B cell (primary cell): ENCODE results near the gene PAQR4. TPM values are rescaled to one million over a fixed set of nuclear protein-coding genes. Genes with fewer than 3 reads are reported as not detected.

Experiments
- ATAC-seq: fragments of 200-7000 bp; cut with Tn5 transposase; one replicate; pipeline ENCODE4 v1.10.0; 2021; ENCODE audit warnings: low read depth, mild to moderate bottlenecking, moderate number of reproducible peaks, moderate library complexity
- CTCF ChIA-PET: fragments of 350-600 bp; sonication (Branson Sonifier 250); formaldehyde crosslinking; loops from one replicate; lab custom pipeline; 2021; ENCODE audit warnings: antibody characterized with exemption, inconsistent platforms; lab: Charles Lee
- POLR2A ChIA-PET: fragments of 350-600 bp; sonication (Branson Sonifier 250); formaldehyde crosslinking; loops from one replicate; lab custom pipeline; 2021; ENCODE audit warnings: antibody characterized with exemption; lab: Charles Lee
- DNase-seq: peaks from one replicate; pipeline ENCODE4 v3.0.0; 2013
- H2AFZ ChIP-seq: 2 replicates; pipeline ENCODE4 v1.6.1; 2012; ENCODE audit warnings: mild to moderate bottlenecking, low read depth, low read length; ENCODE audit not compliant: insufficient read depth, poor library complexity, severe bottlenecking
- H3K27ac ChIP-seq, 2 donors: 1 replicate in 1 of 2; 2 replicates in 1 of 2; pipeline ENCODE4 v1.5.1; 2012 to 2013; ENCODE audit warnings: low read length in 2 of 2, mild to moderate bottlenecking in 2 of 2, moderate library complexity in 1 of 2
- H3K27me3 ChIP-seq, 4 experiments: fragments of 200-600 bp in 1 of 4; sonication (generic) in 1 of 4; replicated peaks in 1 of 4; 1 replicate in 2 of 4; 2 replicates in 2 of 4; pipeline versions ENCODE4 v1.6.1 to v1.7.0; 2013 to 2016; ENCODE audit warnings: low read length in 3 of 4, mild to moderate bottlenecking in 2 of 4, mixed read lengths in 1 of 4, moderate library complexity in 1 of 4; ENCODE audit not compliant: insufficient read depth in 4 of 4, control insufficient read depth in 3 of 4; ENCODE audit errors: control extremely low read depth in 1 of 4
- H3K36me3 ChIP-seq, 2 experiments: replicated peaks in 1 of 2; 1 replicate in 1 of 2; 2 replicates in 1 of 2; pipeline versions ENCODE4 v1.6.1 to v1.7.1; 2013; ENCODE audit warnings: low read length in 1 of 2; ENCODE audit not compliant: insufficient read depth in 2 of 2, control insufficient read depth in 1 of 2; ENCODE audit errors: control extremely low read depth in 1 of 2, extremely low read depth in 1 of 2
- H3K4me1 ChIP-seq, 2 donors: fragments of 200-600 bp in 1 of 2; sonication (generic) in 1 of 2; 1 replicate in 1 of 2; 2 replicates in 1 of 2; pipeline versions ENCODE4 v1.5.1 to v1.6.1; 2013 to 2017; ENCODE audit warnings: low read length in 2 of 2; ENCODE audit not compliant: control insufficient read depth in 2 of 2, insufficient read depth in 2 of 2
- H3K4me2 ChIP-seq: replicated peaks from 2 replicates; pipeline ENCODE3; 2012; ENCODE audit warnings: mild to moderate bottlenecking, low read depth, low read length; ENCODE audit not compliant: poor library complexity, severe bottlenecking
- H3K4me3 ChIP-seq, 5 experiments: fragments of 200-600 bp in 1 of 5; sonication (generic) in 1 of 5; 1 replicate in 3 of 5; 2 replicates in 2 of 5; pipeline versions ENCODE4 v1.5.1 to v1.7.0; 2011 to 2016; ENCODE audit warnings: low read length in 4 of 5, mild to moderate bottlenecking in 4 of 5, low read depth in 2 of 5, control low read depth in 1 of 5, moderate library complexity in 1 of 5; ENCODE audit not compliant: insufficient read depth in 1 of 5; ENCODE audit errors: control extremely low read depth in 1 of 5, extremely low read depth in 1 of 5
- H3K79me2 ChIP-seq: fragments of 200-600 bp; sonication (generic); one replicate; pipeline ENCODE4 v1.6.0; 2016; ENCODE audit warnings: low read length; ENCODE audit not compliant: control insufficient read depth, insufficient read depth
- H3K9ac ChIP-seq: fragments of 200-600 bp; sonication (generic); 2 replicates; pipeline ENCODE4 v1.6.1; 2017; ENCODE audit warnings: mild to moderate bottlenecking, low read length, moderate library complexity
- H3K9me3 ChIP-seq, 3 donors: one replicate each; pipeline versions ENCODE4 v1.6.1 to v1.7.1; 2013; ENCODE audit warnings: low read length in 2 of 3; ENCODE audit not compliant: control insufficient read depth in 2 of 3, insufficient read depth in 1 of 3; ENCODE audit errors: control extremely low read depth in 1 of 3
- H4K20me1 ChIP-seq: 2 replicates; pipeline ENCODE4 v1.6.0; 2012; ENCODE audit warnings: mild to moderate bottlenecking, low read length; ENCODE audit not compliant: insufficient read depth, control insufficient read depth, poor library complexity, severe bottlenecking
- H3K27ac Mint-ChIP-seq: one replicate; pipeline ENCODE4 v1.8.0; 2021; ENCODE audit warnings: mixed read lengths
- H3K27me3 Mint-ChIP-seq: one replicate; pipeline ENCODE4 v1.8.0; 2021; ENCODE audit warnings: mixed read lengths
- H3K4me1 Mint-ChIP-seq: one replicate; pipeline ENCODE4 v1.8.0; 2021; ENCODE audit warnings: mixed read lengths
- H3K4me3 Mint-ChIP-seq: one replicate; pipeline ENCODE4 v1.8.0; 2021; ENCODE audit warnings: mixed read lengths
- H3K9me3 Mint-ChIP-seq: one replicate; pipeline ENCODE4 v1.8.0; 2022; ENCODE audit warnings: mixed read lengths; ENCODE audit not compliant: insufficient read depth
- CTCF ChIP-seq: fragments of 200-600 bp; IDR thresholded peaks from one replicate; pipeline ENCODE4 v1.8.0; 2022; ENCODE audit warnings: antibody characterized with exemption, mild to moderate bottlenecking
- EZH2 ChIP-seq: IDR thresholded peaks from 2 replicates; pipeline ENCODE4 v1.6.1; 2012; ENCODE audit warnings: borderline replicate concordance, low read depth, mild to moderate bottlenecking, moderate library complexity, low read length; ENCODE audit not compliant: insufficient read depth, poor library complexity, severe bottlenecking
- WGBS: methylation state at CpG from one replicate; pipeline ENCODE4 v1.1.5; 2013; ENCODE audit warnings: missing lambda C conversion rate; ENCODE audit not compliant: insufficient coverage; 5-methylcytosine and 5-hydroxymethylcytosine counted together
- intact Hi-C: fragments of 100-400 bp; cut with micrococcal nuclease; formaldehyde crosslinking; loops from one replicate; pipeline ENCODE4 v1.10.0; 2022
- polyA plus RNA-seq: library from polyadenylated mRNA; depleted of rRNA; stranded (reverse); fragments of >200 nt; gene quantifications from 2 replicates; pipeline ENCODE4 v1.2.3, GENCODE V29; 2012
- total RNA-seq, 2 donors: library from RNA; stranded (reverse); fragments of 120-200 nt in 1 of 2; gene quantifications; 1 replicate in 1 of 2; 2 replicates in 1 of 2; pipeline versions ENCODE4 v1.2.3 to v1.2.4, GENCODE V29; 2013 to 2022

PAQR4 gene
- total and polyA plus RNA-seq, 2 donors (not counting 1 experiment from before 2014, with no cell fraction given): 2.6 to 2.8 TPM

GRCh38 chr16:2970563-2970962 is 1.4 kb downstream of the PAQR4 start:
- Histone ChIP-seq H3K79me2 (no peaks in the 10 kb centered on the region), H3K4me1 (peaks cover 36 to 41% of the 10 kb centered on the region in 2 donors), H3K4me2 (peak overlapping the region; percentile 99), H4K20me1 (peaks cover 24% of the 10 kb centered on the region), H3K27me3 (peaks cover 0 to 38% (median 11%) of the 10 kb centered on the region in 4 experiments), H3K9ac (no peak overlapping the region), H3K36me3 (no peaks in the 10 kb centered on the region), H3K9me3 (peaks cover 0 to 19% (median 0%) of the 10 kb centered on the region in 3 donors), H3K27ac (no peak overlapping the region), H2AFZ (no peak overlapping the region), H3K4me3 (peak overlapping the region in 1 of 5 experiments; percentile 58)
- TF ChIP-seq EZH2 (no peak), CTCF (no peak)
- CTCF ChIA-PET: interaction anchor here (0.9 to 1.5 kb wide), 3 partner anchors 10 to 16 kb away, joined by 3 to 4 read pairs (median 3); no protein-coding TSS in a partner anchor
- DNase-seq (no peak), ATAC-seq (no peak)
- Mint-ChIP-seq H3K4me1 (peaks cover 16% of the 10 kb centered on the region), H3K27me3 (peaks cover 12% of the 10 kb centered on the region), H3K9me3 (no peaks in the 10 kb centered on the region), H3K4me3 (peak overlapping the region; percentile 67), H3K27ac (no peak overlapping the region)
- POLR2A ChIA-PET: interaction anchor here (0.6 to 1.3 kb wide), 2 partner anchors 10 to 58 kb away, joined by 6 to 7 read pairs; partner anchors contain the start of gene PKMYT1
- 97% methylated on average over 3 of the region's 6 CpGs for WGBS
- intact Hi-C loops: no loop called here

GRCh38 chr16:2971134-2971984 is 2.2 kb downstream of the PAQR4 start:
- peak overlapping the region; percentile 67 for H3K4me3 Mint-ChIP-seq
- Histone ChIP-seq H3K36me3 (no peaks in the 10 kb centered on the region), H3K4me1 (peaks cover 29 to 34% of the 10 kb centered on the region in 2 donors), H3K27me3 (peaks cover 0 to 30% (median 8%) of the 10 kb centered on the region in 4 experiments), H3K9me3 (peaks cover 0 to 15% (median 0%) of the 10 kb centered on the region in 3 donors), H3K4me3 (no peak overlapping the region), H2AFZ (no peak overlapping the region), H4K20me1 (peaks cover 17% of the 10 kb centered on the region), H3K79me2 (no peaks in the 10 kb centered on the region), H3K4me2 (no peak overlapping the region), H3K9ac (no peak overlapping the region), H3K27ac (no peak overlapping the region)
- H3K4me1 Mint-ChIP-seq: peaks cover 16% of the 10 kb centered on the region
- WGBS: 78% methylated on average over 31 of the region's 35 CpGs
- TF ChIP-seq EZH2: no peak
- intact Hi-C loops: no loop called here
- H3K27ac Mint-ChIP-seq: no peak overlapping the region
- peaks cover 12% of the 10 kb centered on the region for H3K27me3 Mint-ChIP-seq
- CTCF ChIA-PET: interaction anchor here (0.8 to 1.6 kb wide), 3 partner anchors 9 to 103 kb away, joined by 3 to 4 read pairs (median 3); no protein-coding TSS in a partner anchor
- ATAC-seq (no peak), DNase-seq (no peak)
- H3K9me3 Mint-ChIP-seq: no peaks in the 10 kb centered on the region
- POLR2A ChIA-PET: interaction anchor here (0.5 kb wide), 1 partner anchor 53 kb away, joined by 4 read pairs; no protein-coding TSS in a partner anchor
